ENCODE measurements around the gene ASB3. TPM values are rescaled to one million over a fixed set of nuclear protein-coding genes. Genes with fewer than 3 reads are reported as not detected.
"Not testable (repeated sequence)": the region's sequence is repeated elsewhere in the genome, so short reads cannot be mapped to it uniquely, and the experiment has no call there.

Gene ASB3
- total RNA-seq, 1 donor from 2014 or later = 17.9 TPM

DNA sequence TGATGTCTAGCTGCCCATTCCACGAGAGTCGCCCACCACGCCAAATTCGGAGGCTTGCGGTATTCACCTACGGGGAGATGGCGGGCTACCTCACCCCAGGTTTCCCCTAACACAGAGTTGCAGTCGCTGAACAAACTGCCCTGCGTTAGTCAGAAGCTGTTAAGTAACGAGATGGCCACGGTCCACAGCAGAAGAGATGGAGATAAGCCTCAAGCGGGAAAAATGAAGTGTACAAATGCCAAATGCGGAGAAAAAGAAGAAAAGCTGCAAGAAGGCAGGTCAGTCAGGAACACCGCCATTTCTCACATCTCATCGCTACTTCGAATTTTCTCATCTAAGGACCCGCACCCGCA is 425 bp downstream of the ASB3 start:
- peak; percentile 10 for DNase-seq (ENCODE audit: low read depth, low spot score)

DNA sequence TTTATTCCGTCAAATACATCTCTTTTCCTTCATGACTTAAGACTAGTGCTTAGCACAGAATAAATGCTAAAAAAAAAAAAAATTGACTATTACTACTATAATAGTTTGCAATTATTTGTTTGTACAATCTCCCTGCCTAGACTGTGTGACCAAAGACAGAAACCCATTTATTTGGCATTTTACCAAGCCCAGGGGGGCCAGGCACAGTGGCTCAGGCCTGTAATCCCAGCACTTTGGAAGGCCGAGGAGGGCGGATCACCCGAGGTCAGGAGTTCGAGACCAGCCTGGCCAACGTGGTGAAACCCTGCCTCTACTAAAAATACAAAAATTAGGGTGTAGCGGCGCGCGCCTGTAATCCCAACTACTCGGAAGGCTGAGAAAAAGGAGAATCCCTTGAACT is 1.4 kb downstream of the ASB3 start:
- no peak for DNase-seq (ENCODE audit: low read depth, low spot score)

DNA sequence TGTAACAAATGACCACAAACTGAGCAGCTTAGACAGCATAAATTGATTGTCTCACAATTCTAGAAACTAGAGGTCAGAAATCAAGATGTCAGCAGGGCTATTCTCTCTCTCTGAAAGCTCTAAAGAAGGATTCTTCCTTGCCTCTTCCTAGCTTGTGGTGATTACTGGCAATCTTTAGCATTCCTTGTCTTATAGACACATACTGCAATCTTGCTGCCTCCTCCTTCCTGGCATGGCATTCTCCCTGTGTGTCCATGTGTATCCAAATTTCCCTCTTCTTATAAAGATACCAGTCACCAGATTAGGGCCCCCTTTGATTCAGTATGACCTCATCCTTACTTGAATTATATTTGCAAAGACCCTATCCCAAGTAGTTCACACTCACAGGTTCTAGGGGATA is 2.3 kb downstream of the ASB3 start:
- no peak for DNase-seq (ENCODE audit: low read depth, low spot score)

DNA sequence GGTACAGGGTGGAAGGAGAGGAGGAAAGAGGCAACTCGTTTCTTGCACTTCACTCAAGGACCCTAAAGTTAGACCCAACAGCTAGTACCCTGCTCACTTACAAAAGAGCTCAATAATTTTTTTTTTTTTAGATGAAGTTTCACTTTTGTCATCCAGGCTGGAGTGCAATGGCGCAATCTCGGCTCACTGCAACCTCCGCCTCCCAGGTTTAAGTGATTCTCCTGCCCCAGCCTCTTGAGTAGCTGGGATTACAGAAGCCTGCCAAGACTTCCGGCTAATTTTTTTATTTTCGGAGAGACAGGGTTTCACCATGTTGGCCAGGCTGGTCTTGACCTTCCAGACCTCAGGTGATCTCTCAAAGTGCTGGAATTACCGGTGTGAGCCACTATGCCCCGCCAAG is 4.1 kb downstream of the ASB3 start:
- DNase-seq (ENCODE audit: low read depth, low spot score) = no peak

DNA sequence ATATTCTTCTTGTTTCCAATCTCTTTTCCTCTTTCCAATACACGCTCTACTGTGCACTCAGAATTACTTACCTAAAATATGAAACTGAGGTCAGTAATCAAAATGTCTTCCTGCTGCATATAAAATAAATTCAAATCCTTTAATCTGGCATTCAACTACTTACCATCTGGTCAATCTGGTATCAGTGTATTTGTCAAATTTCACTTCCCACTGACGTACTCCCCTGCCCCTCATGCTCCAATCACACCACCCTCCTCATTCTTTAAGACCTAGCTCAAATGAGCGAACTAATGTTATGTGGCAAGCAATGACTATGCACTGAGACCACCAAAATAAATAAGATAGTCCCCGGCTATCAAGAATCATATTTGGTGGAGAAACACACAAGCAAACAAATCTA is 6.7 kb downstream of the ASB3 start:
- no peak for DNase-seq (ENCODE audit: low read depth, low spot score)

DNA sequence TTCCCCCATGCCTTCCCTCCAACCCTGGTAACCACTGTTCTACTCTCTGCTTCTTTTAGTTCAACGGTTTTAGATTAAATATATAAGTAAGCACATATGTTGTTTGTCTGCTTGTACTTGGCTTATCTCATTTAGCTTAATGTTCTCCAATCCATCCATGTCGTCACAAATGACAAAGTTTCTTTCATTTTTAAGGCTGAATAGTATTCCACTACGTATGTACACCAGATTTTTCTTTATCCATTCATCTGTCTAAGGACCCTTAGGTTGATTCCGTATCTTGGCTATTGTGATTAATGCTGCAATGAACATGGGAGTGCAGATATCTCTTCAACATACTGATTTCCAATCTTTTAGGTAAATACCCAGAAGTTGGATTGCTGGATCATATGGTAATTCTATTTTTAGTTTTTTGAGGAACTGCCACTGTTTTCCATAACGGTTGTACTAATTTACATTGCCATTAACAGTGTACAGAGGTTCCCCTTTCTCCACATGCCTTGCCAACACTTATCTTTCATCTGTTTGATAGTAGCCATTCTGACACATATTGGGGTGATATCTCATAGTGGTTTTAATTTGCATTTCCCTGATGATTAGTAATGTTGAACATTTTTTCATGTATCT is 8.1 kb downstream of the ASB3 start:
- no peak for DNase-seq (ENCODE audit: low read depth, low spot score)

DNA sequence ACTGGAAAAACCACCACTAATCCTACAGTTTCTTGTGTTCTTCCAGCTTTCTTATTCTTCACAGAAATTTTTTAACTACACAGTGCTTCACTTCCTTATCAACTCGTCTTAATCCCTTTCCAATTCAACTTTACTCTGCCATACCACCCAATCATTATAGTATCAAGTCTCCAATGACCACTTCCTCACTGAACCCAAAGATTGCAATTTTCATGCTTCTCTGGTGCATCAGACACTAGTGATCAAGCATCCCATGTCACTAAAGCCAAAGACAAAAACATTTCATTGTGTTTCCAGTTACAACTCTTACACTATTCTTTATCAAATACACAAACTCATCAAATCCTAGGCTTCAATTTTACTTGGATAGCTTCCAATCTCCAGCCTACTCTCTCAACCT is 9.6 kb downstream of the ASB3 start:
- no peak for DNase-seq (ENCODE audit: low read depth, low spot score)

DNA sequence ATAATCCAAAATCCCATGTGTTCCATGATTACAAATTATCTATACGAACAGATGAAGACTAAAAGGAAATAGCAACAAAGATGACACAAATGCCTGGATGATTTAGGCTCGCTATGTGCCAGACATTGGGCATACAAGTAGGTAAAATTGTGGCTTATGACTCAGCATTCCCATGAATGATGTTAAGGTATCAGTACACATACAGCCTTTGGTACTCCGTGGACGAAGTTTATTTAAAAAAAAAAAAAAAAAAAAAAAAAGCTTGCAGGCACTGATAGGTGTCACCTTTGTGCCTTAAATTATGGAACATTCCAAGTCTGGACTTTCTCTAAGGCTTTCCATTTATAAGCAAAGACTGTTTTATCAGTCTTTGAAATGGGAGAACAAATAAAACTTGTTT is 16.5 kb downstream of the ASB3 start:
- no peak for DNase-seq (ENCODE audit: low read depth, low spot score)

DNA sequence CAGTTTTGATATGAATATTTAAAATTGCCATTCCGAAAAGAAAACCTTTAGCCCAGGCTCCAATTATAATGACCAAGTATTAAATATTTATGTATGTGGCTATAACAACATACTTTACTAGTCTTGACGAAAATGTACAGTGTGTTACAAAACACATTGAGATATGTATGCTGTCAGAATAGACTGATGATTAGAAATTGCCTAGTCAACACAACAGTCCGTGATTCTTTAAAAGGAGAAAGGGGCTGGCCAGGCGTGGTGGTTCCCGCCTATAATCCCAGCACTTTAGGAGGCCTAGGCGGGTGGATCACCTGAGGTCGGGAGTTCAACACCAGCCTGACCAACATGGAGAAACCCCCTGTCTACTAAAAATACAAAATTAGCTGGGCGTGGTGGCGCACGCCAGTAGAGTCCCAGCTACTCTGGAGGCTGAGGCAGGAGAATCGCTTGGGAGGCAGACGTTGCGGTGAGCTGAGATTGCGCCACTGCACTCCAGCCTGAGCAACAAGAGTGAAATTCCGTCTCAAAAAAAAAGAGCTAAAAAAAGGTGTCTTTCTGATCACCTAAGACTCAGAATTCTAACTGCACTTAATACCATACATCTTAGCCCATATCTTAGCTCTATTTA is 17.3 kb downstream of the ASB3 start:
- no peak for DNase-seq (ENCODE audit: low read depth, low spot score)

DNA sequence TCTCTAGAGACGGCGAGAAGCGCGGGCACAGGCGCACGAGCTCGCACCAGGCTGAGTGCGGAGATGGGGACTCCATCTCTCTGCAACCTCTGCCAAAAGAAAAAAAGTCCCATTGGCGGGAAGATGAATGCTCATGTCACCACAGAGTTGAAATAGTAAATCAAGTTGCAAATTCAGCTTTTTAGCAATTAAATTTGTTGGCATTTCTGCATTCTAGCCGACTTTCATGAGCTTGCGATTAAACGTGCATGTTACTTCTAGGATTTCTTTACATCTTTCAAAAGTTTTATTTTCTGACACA is 18.6 kb downstream of the ASB3 start:
- no peak for DNase-seq (ENCODE audit: low read depth, low spot score)

DNA sequence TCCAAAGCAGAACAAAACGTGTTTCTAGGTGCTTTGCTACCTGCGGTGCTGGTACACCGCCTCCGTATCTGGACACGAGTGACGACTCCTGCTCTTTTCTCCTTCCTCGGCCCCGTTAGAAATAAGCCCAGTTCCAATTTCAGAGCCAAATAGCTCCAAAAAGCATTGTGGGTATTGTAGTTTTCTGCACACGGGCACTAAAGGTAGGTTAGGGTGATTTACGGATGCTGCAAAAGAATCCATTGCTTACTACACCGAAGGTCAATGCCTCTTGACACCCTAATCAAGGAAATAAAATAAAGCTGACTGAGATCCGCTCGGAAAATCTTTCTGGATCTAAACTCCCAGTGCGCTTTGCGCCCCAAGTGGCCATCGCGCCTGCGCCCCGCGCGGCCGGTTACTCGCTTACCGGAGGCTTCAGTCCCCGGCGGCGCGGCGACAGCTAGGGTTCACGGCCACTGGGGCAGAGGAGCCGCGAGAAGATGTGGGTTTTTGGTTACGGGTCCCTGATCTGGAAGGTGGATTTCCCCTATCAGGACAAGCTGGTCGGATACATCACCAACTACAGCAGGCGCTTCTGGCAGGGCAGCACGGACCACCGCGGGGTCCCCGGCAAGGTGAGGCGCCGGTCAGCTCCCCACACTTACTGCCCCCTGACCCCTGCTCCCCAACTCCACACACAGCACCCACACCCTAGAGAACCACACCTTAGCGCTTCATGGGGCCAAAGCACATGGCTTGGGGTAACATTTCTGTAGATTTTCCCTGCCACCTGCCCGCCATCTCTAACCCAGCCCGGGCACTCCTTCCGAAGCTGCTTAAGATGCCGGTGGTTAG is 19.1 kb downstream of the ASB3 start, which contains the start of gene CHAC2:
Gene CHAC2, plus strand, starts transcription at position 400 of the 837 bp plus-strand sequence. Its CDS starts 83 bp downstream, at position 483.
- DNase-seq (ENCODE audit: low read depth, low spot score) = peak; percentile 51

DNA sequence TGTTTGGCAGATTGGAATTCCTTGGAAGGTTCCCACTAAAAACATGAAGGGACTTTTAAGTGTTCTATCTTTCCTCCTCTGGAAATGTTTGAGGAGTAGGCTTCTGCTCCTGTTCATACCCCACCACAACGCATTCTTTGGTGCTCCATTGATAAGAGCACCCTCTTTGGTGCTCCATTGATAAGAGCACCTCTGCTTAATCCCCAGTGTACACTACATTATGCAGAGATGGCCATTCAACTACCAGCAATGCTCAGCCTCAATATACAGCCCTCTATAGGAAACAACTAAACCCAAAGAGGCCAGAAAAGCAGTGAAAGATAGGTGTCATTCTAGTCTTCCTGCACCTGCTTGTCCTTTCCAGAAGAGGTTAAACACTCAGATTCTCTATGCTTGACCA is 21.0 kb downstream of the ASB3 start:
- no peak for DNase-seq (ENCODE audit: low read depth, low spot score)

DNA sequence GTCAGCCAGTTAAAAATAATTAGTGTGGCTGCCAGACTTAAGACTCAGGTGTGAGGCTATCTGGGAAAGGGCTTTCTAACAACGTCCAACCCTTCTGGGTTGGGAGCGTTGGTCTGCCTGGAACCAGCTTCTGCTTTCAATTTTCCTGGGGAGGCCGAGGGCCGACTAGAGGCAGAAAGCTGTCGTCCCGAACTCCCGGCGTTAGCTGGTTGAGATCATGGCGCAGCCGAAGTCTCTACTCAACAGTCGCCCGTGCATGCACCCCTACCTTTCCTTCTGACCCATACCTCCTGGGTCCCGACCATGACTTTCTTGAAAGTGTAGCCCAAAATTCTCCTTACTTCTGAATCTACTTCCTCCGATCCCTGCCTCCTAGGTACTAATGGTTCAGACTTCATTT is 29.5 kb downstream of the ASB3 start:
- DNase-seq (ENCODE audit: low read depth, low spot score) = not testable (repeated sequence)

DNA sequence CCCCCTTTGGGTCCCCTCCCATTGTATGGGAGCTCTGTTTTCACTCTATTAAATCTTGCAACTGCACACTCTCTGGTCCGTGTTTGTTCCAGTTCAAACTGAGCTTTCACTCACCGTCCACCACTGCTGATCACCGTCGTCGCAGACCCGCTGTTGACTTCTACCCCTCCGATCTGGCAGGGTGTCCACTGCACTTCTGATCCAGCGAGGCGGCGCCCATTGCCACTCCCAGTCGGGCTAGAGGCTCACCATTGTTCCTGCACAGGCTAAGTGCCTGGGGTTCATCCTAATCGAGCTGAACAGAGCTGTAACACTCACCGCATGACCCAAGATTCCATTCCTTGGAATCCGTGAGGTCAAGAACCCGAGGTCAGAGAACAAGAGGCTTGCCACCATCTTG is 30.1 kb downstream of the ASB3 start:
- no peak for DNase-seq (ENCODE audit: low read depth, low spot score)

DNA sequence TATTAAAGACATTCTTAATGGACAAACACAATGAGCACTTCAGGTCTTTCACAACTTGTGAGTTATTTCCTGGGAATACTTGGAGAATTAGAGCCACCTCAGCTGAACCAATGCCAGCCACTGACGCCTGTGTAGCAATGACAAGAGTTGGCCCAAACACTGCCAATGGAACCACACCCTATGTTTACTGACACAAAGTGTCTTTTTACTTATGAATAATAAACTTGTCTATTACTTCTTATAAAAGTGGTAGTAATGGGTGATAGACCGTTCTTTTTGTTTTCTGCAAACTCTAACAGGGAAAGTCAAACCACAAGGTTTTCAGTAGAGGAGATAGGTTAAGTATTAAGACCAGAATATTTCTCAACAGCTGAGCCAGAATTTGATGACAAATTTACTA is 31.6 kb downstream of the ASB3 start:
- DNase-seq (ENCODE audit: low read depth, low spot score) = no peak

DNA sequence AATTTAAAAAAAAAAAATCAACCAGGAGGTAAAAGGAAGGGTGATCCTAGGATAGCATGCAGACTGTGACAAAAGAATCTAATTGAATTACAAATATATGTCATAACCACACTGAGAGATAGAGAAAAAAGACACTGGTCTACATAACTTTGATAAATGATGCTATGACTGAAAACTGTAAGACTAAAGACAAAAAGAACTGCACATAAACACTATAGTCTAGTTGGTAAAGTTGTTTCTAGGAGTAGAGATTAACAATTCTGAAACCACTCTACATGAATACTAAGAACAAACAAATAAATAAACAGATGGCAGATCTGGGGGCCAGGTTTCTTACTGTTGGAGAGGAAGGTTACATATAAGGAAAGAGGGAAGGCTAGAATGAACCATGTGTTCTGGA is 33.7 kb downstream of the ASB3 start:
- DNase-seq (ENCODE audit: low read depth, low spot score) = no peak

DNA sequence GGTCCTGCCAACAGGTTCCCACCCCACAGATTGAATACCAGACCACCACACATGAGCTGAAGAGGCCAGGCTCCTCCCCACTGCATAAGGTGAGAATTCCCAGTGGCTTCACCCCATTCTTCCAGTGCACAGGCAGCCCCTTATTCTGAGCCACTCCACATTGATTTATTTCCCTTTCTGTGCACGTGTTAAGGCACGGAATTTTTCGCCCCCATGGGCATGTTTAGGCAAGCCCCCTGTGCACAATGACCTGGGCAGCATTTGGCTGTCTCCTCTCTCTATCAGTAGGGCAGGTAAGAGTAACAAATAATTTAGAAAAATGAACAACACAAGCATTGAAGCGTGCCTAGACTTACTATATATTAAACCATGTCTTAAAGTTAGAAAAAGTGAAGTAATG is 34.4 kb downstream of the ASB3 start:
- DNase-seq (ENCODE audit: low read depth, low spot score) = no peak

DNA sequence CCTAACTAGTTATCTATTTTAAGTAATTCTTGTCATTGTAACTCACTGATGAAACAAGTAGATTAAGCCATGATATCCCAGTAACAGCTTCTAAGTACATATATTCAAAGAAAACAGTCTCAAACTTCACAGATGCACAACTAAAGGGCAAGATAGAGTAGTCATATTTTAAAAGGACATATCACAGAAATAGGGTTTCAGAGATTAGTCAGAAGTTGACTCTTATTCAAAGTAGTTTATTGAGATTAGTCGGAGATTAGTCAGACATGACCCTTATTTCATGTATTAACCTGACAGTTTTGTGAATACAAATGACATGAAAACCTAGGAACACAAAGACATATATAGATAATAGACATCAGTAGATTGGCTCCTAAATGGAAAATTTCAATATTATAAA is 35.0 kb downstream of the ASB3 start:
- DNase-seq (ENCODE audit: low read depth, low spot score) = no peak

DNA sequence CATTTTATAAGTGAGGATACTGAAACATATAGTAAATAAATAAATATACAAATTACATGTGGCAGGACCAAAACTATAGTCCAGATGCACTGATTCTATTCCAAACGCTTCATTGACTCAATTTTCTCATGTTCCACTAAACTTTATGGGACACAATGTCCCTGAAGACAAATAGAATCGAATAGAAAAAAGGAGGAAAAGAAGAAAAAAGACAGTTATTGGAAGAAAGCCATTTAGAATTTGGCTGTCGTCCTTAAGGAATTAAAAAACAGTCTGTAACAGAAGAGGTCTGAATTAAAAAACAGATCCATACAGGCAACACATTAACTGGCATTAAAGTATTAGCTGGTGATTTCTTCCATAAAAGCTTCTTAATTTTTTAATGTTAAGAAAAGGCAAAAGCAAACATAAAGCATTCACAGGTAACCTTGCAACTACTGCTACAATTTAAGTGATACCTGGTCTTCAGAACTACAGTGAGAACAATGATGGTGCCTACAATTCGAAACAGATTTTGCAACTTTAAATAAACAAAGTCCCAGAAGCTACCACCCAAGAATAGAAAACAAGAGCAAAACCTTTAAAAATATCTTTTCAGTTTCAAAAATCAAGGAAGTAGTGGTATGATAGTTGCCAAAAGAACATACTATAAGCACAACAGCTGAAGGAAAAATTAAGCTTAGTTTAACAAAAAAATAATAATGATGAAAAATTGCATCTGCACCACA is 36.5 kb downstream of the ASB3 start:
- no peak for DNase-seq (ENCODE audit: low read depth, low spot score)

DNA sequence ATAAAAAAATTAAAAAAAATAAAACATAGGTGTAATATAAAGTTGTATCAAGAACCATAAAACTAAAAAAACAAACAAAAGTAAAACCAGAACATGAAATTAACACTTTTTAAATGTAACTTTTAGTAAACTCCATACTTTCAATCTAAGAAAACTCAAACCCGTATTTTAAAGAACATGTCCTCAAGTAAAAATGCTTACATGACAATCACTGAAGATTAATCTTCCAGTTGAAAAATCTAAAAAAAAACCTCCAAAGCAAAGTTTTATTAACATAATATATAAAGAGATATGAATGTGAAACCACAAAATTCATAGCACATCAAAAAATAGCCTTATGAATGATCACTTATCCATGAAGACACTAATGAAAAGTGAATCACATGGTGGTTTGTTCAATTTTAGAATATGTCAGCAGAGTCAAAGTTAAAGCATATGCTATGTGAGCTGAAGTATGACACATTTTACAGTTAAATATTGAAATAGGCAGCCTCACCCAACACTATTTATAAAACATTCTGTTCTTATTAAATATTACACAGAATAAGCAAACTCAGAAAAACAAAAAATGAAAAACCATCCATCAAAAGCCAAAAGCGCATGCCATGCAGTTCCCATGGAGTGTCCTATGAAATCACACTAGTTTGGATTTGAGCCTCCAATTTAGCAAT is 42.2 kb downstream of the ASB3 start:
- DNase-seq (ENCODE audit: low read depth, low spot score) = no peak

DNA sequence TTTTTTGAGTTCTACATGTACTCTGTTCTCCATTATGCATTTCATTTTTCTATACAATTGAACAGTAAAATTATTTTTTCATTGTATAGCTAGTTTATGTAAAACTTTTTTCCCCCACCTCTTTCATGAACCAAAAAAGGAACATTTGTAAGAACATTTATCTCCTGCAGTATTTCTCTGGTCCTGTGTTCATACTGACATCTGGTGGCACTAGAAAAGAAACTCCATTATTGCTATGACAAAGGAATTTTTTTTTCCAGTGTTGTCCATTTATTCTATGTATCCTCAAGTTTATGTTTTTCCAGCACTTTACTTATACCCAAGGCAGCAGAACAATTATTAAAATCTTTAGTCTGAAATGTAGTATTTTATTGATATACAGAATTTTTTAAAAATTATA is 46.6 kb downstream of the ASB3 start:
- no peak for DNase-seq (ENCODE audit: low read depth, low spot score)

DNA sequence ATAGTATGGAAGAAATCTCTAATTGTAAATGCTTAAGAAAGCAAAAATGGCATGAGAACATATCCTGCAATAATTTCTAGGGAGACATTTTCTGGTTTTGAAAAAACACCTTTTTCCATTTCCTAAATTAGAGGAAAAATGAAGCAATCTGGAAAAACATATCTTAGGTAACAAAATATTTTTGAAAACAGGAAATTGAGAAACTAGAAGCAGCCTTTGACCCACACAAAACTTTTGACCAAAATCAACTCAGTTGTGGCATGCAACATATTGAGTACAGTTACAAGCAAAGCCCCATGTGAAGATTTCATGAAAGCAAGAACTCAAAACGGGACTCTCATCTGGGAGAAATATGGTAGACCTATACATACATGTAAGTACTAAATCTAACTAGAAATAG is 47.7 kb downstream of the ASB3 start:
- DNase-seq (ENCODE audit: low read depth, low spot score) = no peak

All from pulmonary artery endothelial cell (primary cell).